Measurements from ENCODE around the gene TBX1. TPM values are rescaled to one million over a fixed set of nuclear protein-coding genes. Genes with fewer than 3 reads are reported as not detected.
"Not testable (repeated sequence)": the region's sequence is repeated elsewhere in the genome, so short reads cannot be mapped to it uniquely, and the experiment has no call there.

The TBX1 gene
- total RNA-seq, 1 donor from 2014 or later = not detected

DNA sequence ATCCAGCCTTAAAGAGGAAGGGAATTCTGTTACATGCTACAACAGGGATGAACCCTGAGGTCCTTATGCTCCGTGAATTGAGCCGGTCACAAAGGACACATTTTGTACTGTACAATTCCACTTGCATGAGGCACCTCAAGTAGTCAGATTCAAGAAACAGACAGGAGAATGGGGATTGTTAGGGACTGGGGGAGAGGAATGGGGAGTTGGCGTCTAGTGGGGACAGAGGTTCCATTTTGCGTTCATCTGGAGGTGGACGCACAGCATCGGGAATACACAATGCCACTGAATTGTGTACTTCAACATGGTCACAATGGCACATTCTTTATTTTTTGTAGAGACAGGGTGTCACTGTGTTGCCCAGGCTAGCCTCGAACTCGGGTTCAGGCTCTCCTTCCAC is 14.1 kb downstream of the TBX1 start:
- intact Hi-C loops (cut with DNase I) = no loop called here
- TF ChIP-seq, protein P1, sequence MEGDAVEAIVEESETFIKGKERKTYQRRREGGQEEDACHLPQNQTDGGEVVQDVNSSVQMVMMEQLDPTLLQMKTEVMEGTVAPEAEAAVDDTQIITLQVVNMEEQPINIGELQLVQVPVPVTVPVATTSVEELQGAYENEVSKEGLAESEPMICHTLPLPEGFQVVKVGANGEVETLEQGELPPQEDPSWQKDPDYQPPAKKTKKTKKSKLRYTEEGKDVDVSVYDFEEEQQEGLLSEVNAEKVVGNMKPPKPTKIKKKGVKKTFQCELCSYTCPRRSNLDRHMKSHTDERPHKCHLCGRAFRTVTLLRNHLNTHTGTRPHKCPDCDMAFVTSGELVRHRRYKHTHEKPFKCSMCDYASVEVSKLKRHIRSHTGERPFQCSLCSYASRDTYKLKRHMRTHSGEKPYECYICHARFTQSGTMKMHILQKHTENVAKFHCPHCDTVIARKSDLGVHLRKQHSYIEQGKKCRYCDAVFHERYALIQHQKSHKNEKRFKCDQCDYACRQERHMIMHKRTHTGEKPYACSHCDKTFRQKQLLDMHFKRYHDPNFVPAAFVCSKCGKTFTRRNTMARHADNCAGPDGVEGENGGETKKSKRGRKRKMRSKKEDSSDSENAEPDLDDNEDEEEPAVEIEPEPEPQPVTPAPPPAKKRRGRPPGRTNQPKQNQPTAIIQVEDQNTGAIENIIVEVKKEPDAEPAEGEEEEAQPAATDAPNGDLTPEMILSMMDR (IDR thresholded peaks at IDR 0.05) = no peak
- H3K27me3 ChIP-seq = no peaks in the 10 kb centered on the region

GRCh38 chr22:19775496-19776325 is 15.1 kb downstream of the TBX1 start:
- no peaks in the 10 kb centered on the region for H3K4me1 ChIP-seq
- no peak overlapping the region for H3K27ac ChIP-seq
- no peaks in the 10 kb centered on the region for H3K27me3 ChIP-seq
- no peaks in the 10 kb centered on the region for H3K36me3 ChIP-seq
- H3K9me3 ChIP-seq = no peaks in the 10 kb centered on the region
- no peak overlapping the region for H3K4me3 ChIP-seq
- no peak for DNase-seq (ENCODE audit: low spot score in 2 of 2)
- intact Hi-C loops (cut with DNase I) = no loop called here
- TF ChIP-seq, protein P1 (IDR thresholded peaks at IDR 0.05) = no peak

More for the DNA sequence above, 14.1 kb downstream of the TBX1 start:
- no peak overlapping the region for H3K27ac ChIP-seq
- H3K4me1 ChIP-seq = no peaks in the 10 kb centered on the region
- DNase-seq (ENCODE audit: low spot score in 2 of 2) = no peak
- no peak overlapping the region for H3K4me3 ChIP-seq
- H3K9me3 ChIP-seq = no peaks in the 10 kb centered on the region
- no peaks in the 10 kb centered on the region for H3K36me3 ChIP-seq

- Histone ChIP-seq H3K36me3 (no peaks in the 10 kb centered on the region), H3K4me1 (no peaks in the 10 kb centered on the region), H3K27me3 (no peaks in the 10 kb centered on the region), H3K4me3 (no peak overlapping the region), H3K27ac (no peak overlapping the region), H3K9me3 (no peaks in the 10 kb centered on the region)
- TF ChIP-seq, protein P1 (IDR thresholded peaks at IDR 0.05) = no peak
- intact Hi-C loops (cut with DNase I) = no loop called here
- no peak for DNase-seq (ENCODE audit: low spot score in 2 of 2)
Observed at GRCh38 chr22:19776433-19777031, 16.0 kb downstream of the TBX1 start.

DNA sequence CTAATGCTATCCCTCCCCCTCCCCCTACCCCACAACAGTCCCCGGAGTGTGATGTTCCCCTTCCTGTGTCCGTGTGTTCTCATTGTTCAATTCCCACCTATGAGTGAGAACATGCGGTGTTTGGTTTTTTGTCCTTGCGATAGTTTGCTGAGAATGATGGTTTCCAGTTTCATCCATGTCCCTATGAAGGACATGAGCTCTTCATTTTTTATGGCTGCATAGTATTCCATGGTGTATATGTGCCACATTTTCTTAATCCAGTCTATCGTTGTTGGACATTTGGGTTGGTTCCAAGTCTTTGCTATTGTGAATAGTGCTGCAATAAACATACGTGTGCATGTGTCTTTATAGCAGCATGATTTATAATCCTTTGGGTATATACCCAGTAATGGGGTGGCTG is 16.6 kb downstream of the TBX1 start:
- H3K9me3 ChIP-seq; H3K4me3 ChIP-seq; intact Hi-C loops (cut with DNase I); H3K27ac ChIP-seq; DNase-seq (ENCODE audit: low spot score in 2 of 2); H3K36me3 ChIP-seq; H3K27me3 ChIP-seq; H3K4me1 ChIP-seq: not testable (repeated sequence)

- TF ChIP-seq, protein P1 (IDR thresholded peaks at IDR 0.05) = no peak
- no peaks in the 10 kb centered on the region for H3K36me3 ChIP-seq
- H3K27ac ChIP-seq = no peak overlapping the region
- no peak overlapping the region for H3K4me3 ChIP-seq
- intact Hi-C loops (cut with DNase I) = no loop called here
- no peaks in the 10 kb centered on the region for H3K9me3 ChIP-seq
- H3K4me1 ChIP-seq = no peaks in the 10 kb centered on the region
- no peaks in the 10 kb centered on the region for H3K27me3 ChIP-seq
- DNase-seq (ENCODE audit: low spot score in 2 of 2) = no peak
Observed at GRCh38 chr22:19779011-19779421, 18.4 kb downstream of the TBX1 start.

DNA sequence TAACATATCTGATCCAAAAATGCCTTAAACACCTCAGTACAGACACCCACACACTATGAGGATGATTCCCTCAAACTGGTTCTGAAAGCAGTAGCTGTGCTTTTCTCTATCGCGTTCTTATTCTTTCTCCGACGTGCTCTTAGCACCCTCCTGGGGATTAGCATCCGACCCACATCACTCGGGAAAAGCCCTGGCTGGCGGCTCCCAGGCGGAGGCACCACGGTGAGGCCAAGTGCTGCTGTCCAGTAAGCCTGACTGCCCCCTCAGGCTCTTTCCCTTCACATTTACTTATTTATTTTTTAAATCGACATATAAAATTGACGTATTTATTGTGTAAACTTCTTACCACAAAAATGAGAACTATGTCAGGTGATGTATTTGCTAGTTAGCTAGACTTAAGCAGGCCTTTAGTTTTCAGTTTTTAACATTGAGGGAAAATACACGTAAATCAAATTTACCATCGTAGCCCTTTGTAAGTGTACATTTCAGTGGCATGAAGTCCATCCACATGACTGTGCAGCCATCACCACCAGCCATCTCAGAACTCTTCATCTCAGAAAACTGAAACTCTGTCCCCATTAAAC is 19.2 kb downstream of the TBX1 start:
- TF ChIP-seq, protein P1 (IDR thresholded peaks at IDR 0.05) = no peak
- Histone ChIP-seq H3K36me3 (no peaks in the 10 kb centered on the region), H3K4me3 (no peak overlapping the region), H3K27ac (no peak overlapping the region), H3K4me1 (no peaks in the 10 kb centered on the region), H3K9me3 (no peaks in the 10 kb centered on the region), H3K27me3 (no peaks in the 10 kb centered on the region)
- intact Hi-C loops (cut with DNase I) = no loop called here
- no peak for DNase-seq (ENCODE audit: low spot score in 2 of 2)
